Uterus (tissue), 2 donors: ENCODE results near the gene CXCL14.

Experiments used
- POLR2A ChIP-seq, 2 donors: fragments of 450-650 bp; IDR thresholded peaks; one replicate each; pipeline ENCODE4 v1.6.1; 2016; ENCODE audit warnings: antibody characterized with exemption in 2 of 2, mild to moderate bottlenecking in 1 of 2, moderate library complexity in 1 of 2
- TF ChIP-seq, protein P1 (sequence below), 4 experiments: fragments of 200-600 bp in 2 of 4; fragments of 450-650 bp in 2 of 4; sonication (generic) in 2 of 4; IDR thresholded peaks; one replicate each; pipeline ENCODE4 v1.5.1; 2016 to 2019; ENCODE audit warnings: antibody characterized with exemption in 4 of 4, mild to moderate bottlenecking in 2 of 4, moderate library complexity in 1 of 4

DNA sequence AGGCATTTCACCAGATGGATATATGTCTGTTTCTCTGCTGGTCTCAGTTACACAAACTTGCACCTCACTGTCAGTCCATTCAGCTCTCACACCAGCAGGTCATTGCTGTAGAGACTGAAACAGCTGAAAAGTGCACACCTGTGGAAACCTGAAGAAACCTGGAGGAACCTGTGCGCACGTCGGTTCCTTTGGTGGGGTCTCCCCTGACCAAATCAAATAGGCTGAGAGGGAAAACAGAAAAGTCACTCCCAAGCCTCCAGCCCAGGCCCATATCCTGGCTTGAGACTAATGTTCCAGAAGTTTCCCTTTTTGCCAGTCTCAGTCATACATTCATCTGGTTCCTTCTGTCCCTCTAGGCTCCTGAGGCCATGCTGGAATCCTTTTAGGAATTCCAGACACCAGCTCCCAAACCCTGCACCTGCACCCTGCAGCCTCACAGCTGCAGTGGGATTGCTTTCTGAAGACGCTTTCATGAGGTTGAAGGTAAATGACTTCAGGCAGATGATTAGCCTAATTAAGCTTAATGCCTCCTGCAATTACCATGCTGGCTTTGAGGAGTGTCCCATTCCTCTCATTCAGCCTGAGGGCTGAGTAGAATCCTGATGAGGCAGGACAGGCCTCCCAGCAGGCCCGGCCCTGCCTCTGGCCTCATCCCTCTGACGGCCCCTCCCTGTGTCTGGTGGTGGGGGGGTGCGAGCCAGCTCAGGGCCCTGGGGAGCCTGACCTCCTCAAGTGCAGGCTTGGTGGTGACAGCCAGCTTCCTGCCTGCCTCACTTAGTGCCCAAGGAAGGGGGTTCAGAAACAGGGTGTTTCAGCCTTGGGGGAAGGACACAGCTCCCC, 24.3 kb upstream of the CXCL14 start:
- TF ChIP-seq, protein P1, sequence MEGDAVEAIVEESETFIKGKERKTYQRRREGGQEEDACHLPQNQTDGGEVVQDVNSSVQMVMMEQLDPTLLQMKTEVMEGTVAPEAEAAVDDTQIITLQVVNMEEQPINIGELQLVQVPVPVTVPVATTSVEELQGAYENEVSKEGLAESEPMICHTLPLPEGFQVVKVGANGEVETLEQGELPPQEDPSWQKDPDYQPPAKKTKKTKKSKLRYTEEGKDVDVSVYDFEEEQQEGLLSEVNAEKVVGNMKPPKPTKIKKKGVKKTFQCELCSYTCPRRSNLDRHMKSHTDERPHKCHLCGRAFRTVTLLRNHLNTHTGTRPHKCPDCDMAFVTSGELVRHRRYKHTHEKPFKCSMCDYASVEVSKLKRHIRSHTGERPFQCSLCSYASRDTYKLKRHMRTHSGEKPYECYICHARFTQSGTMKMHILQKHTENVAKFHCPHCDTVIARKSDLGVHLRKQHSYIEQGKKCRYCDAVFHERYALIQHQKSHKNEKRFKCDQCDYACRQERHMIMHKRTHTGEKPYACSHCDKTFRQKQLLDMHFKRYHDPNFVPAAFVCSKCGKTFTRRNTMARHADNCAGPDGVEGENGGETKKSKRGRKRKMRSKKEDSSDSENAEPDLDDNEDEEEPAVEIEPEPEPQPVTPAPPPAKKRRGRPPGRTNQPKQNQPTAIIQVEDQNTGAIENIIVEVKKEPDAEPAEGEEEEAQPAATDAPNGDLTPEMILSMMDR (IDR thresholded peaks at IDR 0.05): no peak
- no peak for TF ChIP-seq POLR2A (IDR thresholded peaks at IDR 0.05)
